Colon (tissue), 2 donors: ENCODE measurements around the gene CXCR3.
"Not testable (repeated sequence)": the region's sequence is repeated elsewhere in the genome, so short reads cannot be mapped to it uniquely, and the experiment has no call there.

ENCODE experiments used
- FAIRE-seq: peaks from 2 replicates; lab custom pipeline; 2012; peaks lifted over from hg19 to GRCh38; lab: Jason Lieb, UNC
- donor health status: control.
- donor health status: control.

The CXCR3 gene

DNA sequence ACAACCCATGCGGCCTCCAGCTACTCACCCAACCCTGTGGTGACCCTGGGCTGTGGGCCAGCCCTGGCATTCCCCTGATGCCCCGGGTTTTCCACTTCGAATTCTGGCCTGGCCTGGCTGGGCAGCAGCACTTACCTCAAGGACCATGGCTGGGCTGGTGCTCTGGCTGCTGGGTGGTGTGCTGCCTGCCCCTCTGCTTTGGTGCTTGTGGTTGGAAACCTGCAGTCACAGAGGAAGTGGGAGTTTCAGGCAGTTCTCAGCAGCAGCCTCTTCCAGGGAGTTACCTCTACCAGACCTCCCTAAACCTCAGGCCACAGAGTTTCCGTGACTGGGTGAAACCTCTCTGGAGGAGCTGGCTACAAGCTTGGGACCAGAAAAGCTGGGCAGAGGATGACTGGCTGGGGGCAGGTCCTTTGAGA lies at the start of gene CXCR3:
CXCR3 (minus strand) TSS at position 209 of the 419 bp plus-strand sequence; CDS start at position 147, 62 bp downstream.
- FAIRE-seq, result no peak

DNA sequence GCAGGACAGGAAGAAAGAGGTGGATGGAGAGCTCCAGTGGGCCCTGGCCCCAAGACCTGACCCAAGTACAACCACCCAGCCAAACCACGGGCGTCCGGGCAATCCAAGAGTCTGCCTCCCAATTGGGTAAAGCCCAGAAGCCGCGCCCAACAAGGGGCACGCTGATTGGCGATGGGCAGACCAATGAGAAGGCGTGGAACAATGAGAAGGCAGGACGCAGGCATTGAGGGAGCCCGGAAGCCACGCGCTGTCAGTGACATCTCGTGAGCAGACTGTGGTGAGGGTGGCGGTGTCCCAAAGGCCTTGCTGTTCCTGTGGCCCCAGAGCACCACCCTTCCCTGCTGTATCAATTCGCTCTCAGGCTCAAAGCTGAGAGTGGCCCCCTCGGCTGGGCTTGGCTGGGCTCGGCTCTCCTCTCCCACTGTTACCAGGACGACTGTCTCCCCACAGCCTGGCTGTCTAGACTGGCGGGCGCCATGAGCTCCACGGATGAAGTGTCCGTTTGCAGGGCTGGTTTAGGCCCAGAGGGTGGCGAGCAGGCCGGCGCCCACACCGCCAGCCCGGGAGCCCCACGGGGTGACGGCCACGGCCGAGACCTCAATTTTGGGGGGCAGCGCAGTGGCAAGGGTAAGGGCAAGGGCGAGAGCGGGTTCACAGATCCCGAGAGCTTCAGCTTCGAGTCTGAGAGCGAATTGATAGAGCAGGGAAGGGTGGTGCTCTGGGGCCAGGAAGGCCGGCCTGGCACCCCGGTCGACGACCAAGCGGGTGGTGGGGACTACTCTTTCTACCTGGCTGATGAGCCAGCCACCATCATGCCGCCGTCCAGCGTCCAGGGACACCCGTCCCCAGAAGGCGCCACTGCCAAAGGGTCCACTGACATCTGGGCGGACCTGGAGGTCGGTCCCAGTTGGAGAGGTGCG lies 49.3 kb upstream of the CXCR3 start, which contains the start of gene LOC101059915:
LOC101059915 (plus strand) TSS at position 219 of the 920 bp plus-strand sequence.
- no peak for FAIRE-seq

DNA sequence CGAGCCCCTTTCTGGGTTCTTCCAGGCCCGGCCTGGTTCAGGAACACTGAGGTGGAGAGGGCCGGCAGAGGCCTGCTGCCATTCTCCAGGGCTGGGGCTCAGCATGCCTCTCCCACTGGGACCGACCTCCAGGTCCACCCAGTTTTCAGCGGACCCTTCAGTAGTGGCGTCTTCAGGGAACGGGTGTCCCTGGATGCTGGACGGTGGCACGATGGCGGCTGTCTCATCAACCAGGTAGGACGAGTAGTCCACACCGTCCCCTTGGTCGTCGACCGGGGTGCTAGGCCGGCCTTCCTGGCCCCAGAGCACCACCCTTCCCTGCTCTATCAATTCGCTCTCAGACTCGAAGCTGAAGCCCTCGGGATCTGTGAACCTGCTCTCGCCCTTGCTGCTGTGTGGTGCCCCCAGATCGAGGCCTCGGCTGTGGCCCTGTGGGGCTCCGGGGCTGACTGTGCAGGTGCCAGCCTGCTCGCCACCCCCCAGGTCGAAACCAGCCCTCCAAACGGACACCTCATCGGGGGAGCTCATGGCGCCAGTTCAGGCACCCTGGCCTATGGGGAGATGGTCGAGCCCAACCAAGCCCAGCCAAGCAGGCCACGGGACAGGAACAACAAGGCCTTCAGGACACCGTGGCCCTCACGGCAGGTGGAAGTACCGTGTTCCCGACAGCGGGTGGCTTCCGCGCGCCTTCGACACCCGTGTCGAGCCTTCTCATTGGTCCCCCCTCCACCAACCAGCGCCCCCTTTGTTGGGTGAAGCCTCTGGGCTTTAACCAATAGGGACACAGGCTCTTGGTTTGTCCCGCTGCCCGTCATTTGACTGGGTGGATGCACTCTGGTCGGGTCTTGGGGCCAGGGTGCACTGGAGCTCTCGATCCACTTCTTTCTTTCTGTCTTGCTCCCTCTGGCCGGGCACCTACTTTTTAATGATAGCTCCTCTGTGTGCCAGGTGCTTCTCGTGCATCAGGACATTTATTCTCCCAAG lies 48.2 kb upstream of the CXCR3 start:
- FAIRE-seq, result no peak

DNA sequence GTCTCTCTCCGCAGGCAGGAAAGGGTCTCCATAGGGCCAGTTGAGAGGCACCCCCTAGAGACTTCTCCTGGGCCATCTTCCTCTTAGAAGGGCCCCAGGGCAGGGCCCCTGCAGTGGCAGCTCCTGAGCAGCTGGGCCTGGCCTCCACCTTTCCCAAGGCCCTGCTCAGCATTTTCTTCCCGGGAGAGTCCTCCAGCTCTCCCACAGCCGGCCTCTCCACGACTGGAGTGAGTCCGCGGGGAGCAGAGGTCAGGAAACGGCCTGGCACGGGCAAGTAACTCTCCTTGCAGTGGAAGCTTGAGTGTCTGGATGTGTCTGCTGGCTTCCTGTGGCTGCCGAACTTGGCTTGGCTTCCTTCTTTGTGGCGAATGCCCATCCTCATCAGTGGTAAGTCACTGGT lies 47.4 kb upstream of the CXCR3 start:
- no peak for FAIRE-seq

DNA sequence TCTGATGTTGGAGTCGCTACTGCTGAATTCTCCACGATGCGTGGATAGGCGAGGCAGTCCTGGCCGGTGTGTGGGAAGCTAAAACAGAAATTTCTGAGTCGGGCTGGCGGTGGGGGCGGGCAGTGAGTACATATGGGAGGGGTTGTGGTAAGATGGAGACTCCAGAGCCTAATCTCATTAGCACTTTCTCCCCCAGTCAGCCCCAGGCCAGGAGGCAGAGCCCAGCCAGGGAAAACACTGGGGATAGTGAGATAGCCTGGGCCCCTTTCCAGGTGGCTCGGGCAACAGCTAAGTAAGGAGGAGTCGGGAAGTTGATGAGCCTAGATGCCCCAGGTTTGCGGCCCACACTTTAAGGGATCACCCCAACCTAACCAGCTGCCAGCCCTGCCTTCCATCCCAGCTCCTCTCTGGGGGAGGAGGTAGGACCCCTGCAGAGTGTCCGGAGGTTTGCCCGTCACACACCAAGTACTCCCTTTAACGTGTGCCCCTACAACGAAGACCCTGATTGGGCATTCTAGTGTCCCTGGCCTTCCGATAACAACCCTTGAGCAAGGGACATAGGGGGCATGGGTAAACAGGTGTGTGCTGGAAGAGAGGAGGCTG lies 46.7 kb upstream of the CXCR3 start:
- no peak for FAIRE-seq

DNA sequence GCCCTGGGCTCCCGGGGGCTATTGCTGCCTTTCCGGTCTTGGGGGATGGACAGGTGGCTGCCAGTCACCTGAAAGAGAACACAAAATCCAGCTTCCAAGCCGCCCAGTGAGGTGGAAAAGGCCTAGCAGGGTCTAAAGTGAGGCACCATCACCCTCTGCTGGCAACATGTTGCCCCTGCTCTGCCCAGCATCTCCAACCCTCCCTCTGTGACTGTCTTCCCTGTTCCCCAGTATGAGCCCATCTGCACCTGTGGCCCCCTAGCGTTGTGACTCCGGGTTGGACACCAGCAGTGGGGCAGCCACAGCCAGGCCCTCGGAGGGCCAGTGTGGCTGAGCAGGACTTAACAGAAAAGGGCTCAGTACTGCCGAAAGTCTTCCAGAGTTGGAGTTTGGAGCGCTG lies 45.9 kb upstream of the CXCR3 start:
- FAIRE-seq, result not testable (repeated sequence)

DNA sequence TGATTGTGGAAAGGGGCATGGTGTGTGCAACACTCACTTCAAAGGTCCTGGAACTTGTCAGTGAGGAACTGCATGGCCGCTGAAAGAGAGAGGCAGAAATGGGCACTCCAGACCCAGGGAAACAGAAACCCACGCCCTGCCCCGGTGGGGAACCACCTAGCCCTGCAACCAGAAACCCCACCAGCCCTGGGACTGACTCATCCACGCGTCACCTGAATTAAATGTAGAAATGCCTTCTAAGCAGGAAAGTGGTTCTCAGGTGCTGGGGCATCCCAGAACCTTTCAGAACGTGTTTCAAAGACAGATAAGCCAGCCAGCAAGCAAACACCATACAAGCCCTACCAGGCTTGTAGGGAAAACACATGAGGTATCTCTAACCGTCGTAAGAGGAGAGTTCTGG lies 44.9 kb upstream of the CXCR3 start:
- FAIRE-seq, result not testable (repeated sequence)

DNA sequence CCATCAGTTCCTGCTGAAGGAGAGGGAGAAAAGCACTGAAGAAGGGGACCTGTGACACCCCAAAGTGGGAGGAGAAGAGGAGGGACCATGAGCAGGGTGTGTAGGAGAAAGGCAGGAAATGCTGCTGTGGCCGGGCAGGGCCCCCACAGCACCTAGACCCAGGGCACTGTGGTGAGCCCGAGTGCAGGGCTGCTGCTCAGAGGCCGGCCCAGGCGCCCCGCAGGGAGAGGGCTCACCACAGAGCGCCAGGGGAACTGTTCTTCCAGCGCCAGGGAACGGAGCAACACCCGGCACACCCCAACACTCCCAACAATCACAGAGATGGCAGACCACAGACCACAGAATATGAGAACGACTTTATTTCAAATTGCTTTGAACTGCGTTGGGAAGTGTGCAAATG lies 44.3 kb upstream of the CXCR3 start:
- FAIRE-seq, result not testable (repeated sequence)

DNA sequence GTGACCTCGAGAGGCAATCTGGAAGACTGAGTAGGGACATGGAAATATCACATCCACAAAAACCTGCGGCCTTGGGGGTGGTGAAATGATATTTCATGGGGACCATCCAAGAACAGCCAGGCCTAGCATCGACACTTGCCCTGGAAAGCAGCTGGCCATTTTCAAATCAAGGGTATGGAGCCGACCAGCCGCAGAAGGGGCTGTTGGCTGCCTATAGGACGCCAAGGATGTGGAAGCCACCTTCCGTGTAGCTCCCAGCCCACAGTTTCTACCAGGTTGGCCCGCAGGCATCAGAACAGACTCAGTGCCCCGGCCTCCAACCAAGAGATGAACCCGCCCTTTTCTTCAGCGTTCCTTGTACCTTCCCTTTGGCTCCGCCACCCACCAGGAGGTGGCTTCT lies 43.6 kb upstream of the CXCR3 start:
- FAIRE-seq, result no peak

DNA sequence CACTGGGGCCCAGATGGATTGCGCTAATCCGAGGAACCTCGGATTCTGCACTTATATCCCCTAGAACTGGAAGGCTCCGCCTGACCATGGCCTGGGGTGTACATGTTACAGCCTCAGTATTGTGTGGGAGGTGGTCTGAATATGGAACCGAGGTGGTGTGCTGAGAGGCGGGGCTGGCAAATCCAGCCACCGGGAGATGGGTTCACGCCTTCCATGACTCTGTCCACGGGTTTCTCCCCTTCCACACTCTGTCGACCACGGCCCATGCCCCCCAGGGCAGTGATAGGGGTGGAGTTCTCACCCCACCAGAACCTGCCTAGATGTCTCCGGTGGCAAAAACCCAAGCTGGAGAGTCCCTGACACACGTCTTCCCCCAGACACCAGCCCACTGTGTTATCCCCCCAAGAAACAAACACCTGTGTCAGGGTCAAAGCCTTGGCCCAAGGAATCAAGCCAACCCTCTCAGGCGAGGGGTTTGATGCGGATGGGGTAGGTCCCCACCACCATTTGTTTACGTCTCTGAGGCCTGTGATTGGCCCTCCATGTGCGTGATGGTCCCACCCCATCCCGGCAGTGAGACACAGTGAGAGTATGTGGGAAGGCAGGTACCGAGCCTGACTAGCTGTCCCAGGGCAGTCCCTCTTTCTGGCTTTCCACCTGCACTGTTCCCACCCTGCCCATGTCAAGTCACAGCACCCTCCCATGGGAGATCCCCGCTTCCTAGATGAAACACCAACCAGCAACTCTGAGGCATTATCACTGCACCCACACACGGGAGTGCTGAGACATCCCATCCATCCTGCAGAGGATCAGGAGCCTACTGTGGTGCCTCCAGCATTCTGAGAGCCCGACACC lies 42.5 kb upstream of the CXCR3 start:
- no peak for FAIRE-seq

DNA sequence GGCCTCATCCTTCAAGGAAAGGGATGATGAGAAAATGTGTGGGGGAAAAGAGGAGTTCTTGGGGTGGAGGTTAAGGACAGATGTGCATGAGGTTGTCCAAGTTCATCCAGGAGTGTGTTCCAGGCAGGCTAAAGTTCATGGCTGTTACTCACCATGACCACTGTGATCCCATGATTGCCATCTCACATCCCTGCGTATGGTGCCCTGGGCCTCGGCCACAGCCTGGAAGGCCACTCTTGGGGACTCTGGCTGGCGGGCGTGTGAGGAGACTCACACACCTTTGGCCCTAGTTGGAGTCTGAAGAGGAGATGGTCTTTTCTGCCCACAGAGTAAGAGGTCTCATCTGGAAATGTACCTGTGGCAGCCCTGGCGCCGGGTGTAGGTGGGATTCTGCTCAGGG lies 41.6 kb upstream of the CXCR3 start:
- no peak for FAIRE-seq

DNA sequence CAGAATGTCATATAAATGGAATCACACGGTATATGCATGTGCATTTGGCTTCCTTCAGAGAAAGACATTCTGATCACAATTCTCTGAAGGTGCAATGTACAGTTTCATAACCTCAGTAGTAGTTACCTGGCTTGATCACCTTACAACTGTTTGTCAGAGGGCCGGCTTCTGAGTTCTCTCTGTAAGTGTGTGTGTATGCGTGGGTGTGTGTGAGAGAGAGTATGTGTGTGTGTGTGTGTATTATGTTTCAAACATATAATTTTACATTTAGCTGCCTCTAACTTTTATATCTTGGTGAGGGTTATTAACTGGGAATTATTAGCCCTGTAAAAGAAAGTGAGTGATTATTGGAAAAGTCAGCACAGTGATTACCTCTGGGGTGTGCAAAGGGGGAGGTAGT lies 41.0 kb upstream of the CXCR3 start:
- no peak for FAIRE-seq

DNA sequence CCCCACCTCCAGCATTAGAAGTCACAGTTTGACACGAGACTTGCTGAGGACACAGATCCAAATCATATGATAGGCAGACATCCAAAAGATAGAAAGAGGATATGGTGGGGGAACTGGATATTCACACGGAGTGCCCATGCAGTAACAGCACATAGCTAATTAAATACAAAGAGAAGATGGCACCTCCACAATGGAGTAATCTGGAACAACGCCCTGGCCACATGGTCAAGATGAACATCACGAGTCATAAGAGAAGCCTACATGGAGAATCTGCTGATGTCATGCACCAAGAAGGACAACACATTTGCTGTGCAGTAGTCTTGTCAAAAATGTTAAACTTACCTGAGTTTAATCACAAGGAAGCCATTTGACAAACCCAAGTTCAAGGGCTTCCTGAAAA lies 39.0 kb upstream of the CXCR3 start:
- no peak for FAIRE-seq

DNA sequence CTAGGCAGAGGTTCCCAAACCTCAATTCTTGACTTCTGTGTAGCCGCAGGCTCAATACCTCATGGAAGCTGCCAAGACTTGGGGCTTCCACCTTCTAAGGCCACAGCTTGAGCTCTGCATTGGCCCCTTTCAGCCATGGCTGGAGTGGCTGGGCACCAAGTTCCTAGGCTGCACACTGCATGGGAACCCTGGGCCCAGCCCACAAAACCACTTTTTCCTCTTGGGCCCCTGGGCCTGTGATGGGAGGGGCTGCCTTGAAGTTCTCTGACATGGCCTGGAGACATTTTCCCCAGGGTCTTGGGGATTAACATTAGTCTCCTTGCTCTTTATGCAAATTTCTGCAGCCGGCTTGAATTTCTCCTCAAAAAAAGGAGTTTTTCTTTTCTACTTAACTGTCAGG lies 35.0 kb upstream of the CXCR3 start:
- FAIRE-seq, result no peak

DNA sequence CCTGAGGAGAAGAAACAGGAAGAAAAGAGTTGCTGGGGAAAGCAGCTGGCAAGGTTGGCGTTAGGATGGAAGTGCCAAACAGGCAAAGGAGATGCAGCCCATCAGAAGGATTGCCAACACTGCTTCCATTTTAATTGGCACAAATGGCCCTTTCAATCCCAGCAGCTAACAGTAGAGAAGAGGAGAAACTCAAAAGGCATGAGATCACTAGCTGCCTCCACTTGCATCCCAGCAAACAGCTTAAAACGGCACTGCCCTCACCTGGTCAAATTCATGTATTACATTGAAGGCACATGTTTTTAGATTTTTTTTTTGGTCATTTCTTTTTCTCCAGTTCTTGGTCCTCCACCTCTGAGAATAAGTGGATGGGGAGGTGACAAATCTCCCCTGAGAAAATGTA lies 34.1 kb upstream of the CXCR3 start:
- FAIRE-seq, result peak; percentile 5

DNA sequence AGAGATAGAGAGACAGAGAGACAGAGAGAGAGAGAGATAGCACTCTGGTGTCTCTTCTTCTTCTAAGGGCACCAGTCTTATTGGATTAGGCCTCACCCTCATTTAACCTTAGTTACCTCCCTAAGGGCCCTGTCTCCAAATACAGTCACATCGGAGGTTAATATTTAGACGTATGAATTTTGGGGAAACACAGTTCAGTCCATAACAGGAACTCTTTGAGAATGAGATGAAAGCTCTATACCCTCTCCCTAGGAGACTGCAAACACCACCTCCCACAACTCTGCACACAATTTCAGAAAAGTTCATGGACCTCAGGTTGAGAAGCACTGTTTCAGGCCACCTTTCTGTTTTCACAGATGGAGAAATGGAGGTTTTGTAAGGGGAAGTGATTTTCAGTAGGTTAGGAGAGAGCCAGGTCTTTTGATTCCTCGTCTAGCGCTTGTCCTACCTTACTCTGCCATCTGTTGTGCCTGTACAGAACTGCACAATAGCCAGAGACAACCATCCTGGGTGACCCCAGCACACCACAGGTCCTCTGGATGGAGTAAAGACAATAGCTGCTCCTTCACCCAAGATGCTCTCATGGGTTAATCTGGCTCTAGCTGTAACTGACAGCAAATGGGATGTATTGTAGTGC lies 32.1 kb upstream of the CXCR3 start:
- FAIRE-seq, result no peak

DNA sequence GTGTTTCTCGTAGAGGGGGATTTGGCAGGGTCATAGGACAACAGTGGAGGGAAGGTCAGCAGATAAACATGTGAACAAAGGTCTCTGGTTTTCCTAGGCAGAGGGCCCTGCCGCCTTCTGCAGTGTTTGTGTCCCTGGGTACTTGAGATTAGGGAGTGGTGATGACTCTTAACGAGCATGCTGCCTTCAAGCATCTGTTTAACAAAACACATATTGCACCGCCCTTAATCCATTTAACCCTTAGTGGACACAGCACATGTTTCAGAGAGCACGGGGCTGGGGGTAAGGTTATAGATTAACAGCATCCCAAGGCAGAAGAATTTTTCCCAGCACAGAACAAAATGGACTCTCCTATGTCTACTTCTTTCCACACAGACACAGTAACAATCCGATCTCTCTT lies 26.1 kb upstream of the CXCR3 start:
- FAIRE-seq, result not testable (repeated sequence)

DNA sequence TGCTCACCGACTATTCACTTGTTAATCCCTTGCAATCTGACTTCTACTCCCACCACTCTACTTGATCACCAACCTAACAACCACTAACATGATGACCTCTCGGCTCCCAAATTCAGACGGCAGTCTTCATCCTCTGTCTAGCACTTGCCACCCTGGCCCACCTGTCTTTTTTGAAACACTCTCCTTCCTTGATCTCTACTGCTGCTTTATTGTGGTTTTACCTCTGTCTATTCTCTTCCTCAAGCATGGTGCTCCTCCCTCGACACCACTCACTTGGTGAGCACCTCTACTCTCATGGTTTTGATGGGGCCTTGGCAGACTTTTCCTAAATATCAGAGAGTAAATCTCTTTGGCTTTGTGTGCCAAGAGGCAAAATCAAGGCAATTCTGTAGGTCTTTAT lies 21.7 kb upstream of the CXCR3 start:
- FAIRE-seq, result no peak

DNA sequence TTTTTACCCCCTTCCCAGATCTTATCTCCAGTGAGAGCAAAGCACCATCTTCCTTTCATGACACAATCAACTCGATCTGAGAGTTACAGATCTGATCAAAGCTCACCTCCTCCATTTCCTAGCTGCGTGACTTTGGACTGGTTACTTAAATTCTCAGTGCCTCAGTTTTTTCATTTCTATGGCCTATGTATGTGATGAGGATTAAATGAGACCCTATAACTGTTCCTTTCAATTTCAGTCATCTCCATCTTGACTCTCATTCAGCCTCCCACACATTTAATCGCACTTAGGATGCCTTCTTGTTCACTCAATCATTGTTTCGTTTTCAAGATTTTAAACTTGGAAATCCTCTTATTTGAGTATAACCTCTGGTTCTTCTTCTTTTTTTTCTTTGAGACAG lies 20.1 kb upstream of the CXCR3 start:
- no peak for FAIRE-seq

DNA sequence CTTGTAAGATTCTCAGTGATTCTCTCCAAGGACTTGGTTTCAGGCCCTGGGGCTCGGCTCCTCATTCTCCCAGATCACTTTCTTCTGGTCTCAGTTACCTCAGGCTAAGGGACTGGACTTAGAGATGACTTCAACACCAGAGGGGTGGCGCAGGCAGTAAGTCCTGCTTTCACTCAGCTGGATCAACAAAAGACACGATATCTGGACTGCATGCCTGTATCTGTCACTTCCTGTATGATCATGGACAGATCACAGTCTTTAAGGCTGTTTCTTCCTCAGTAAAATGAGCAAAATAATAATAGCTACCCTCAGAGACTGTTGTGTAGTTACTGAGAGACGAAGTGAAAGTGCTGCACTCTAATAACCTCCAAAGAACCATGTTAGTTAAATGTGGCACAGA lies 19.5 kb upstream of the CXCR3 start:
- FAIRE-seq, result no peak

DNA sequence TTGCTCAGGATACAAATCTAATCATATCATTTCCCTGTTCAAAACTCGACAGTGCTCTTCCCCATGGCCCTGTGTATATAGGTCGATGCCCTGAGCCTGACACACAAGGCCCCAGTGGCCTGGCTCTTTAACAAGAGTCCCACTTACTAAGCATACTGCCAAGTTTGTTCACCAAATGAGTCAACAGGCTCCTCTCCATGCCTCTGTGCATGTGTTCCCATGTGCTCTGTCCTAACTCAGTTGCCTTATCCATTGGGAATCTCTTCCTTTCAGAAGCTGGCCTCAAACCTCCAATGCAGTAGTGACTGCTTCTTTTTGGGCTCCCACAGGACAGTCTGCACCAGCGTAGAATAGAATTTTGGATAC lies 18.9 kb upstream of the CXCR3 start:
- FAIRE-seq, result no peak
